H1 (cell line): ENCODE measurements around the gene SLC35A3. TPM values are rescaled to one million over a fixed set of nuclear protein-coding genes. Genes with fewer than 3 reads are reported as not detected.
"Not testable (repeated sequence)": the region's sequence is repeated elsewhere in the genome, so short reads cannot be mapped to it uniquely, and the experiment has no call there.

Source experiments
- CTCF ChIA-PET: fragments of 300-600 bp; sonication (Branson Sonifier 250); formaldehyde crosslinking; loops from one replicate; lab custom pipeline; 2021; ENCODE audit not compliant: partially characterized antibody; lab: Charles Lee
- POLR2A ChIA-PET: fragments of 300-600 bp; sonication (Branson Sonifier 250); formaldehyde crosslinking; loops from one replicate; lab custom pipeline; 2021; ENCODE audit warnings: inconsistent platforms; ENCODE audit not compliant: partially characterized antibody; lab: Charles Lee
- DNase-seq, 2 experiments: peaks; one replicate each; pipeline versions ENCODE4 v3.0.0 to v3.0.0-alpha.2; 2010 to 2022; ENCODE audit warnings: low spot score in 2 of 2, low read depth in 1 of 2, mixed read lengths in 1 of 2
- FAIRE-seq: peaks from 2 replicates; lab custom pipeline; 2011; peaks lifted over from hg19 to GRCh38; lab: Jason Lieb, UNC
- H2AFZ ChIP-seq: 2 replicates; pipeline ENCODE4 v1.8.1; 2012; ENCODE audit warnings: low read length, inconsistent platforms
- H2AK5ac ChIP-seq: 2 replicates; pipeline ENCODE4 v1.6.1; 2013; ENCODE audit warnings: low read depth, low read length
- H2BK120ac ChIP-seq: replicated peaks from 2 replicates; pipeline ENCODE3; 2013; ENCODE audit warnings: low read depth, low read length, inconsistent platforms
- H2BK12ac ChIP-seq: 2 replicates; pipeline ENCODE4 v1.6.1; 2013; ENCODE audit warnings: low read depth, low read length
- H2BK15ac ChIP-seq: 2 replicates; pipeline ENCODE4 v1.6.1; 2013; ENCODE audit warnings: low read length
- H2BK20ac ChIP-seq: 2 replicates; pipeline ENCODE4 v1.6.1; 2013; ENCODE audit warnings: low read length
- H2BK5ac ChIP-seq: 2 replicates; pipeline ENCODE4 v1.6.1; 2013; ENCODE audit warnings: low read depth, low read length
- H3K14ac ChIP-seq: 2 replicates; pipeline ENCODE4 v1.6.1; 2013; ENCODE audit warnings: inconsistent platforms; ENCODE audit not compliant: insufficient read length
- H3K18ac ChIP-seq: 2 replicates; pipeline ENCODE4 v1.6.1; 2013; ENCODE audit warnings: low read length; ENCODE audit errors: extremely low read depth
- H3K23ac ChIP-seq: 2 replicates; pipeline ENCODE4 v1.6.1; 2013; ENCODE audit warnings: inconsistent platforms; ENCODE audit not compliant: insufficient read length
- H3K23me2 ChIP-seq: 2 replicates; pipeline ENCODE4 v1.6.1; 2013; ENCODE audit warnings: low read depth, low read length
- H3K27ac ChIP-seq: 2 replicates; pipeline ENCODE4 v1.6.1; 2011; ENCODE audit warnings: low read depth, low read length, inconsistent platforms
- H3K27me3 ChIP-seq, 4 experiments: replicated peaks in 1 of 4; 1 replicate in 1 of 4; 2 replicates in 3 of 4; pipeline versions ENCODE4 v1.6.1 to v1.8.1; 2011 to 2013; ENCODE audit warnings: low read length in 3 of 4, mild to moderate bottlenecking in 3 of 4, inconsistent platforms in 2 of 4, mixed read lengths in 2 of 4, moderate library complexity in 1 of 4; ENCODE audit not compliant: control insufficient read depth in 3 of 4, insufficient read depth in 3 of 4; ENCODE audit errors: extremely low read depth in 1 of 4
- H3K36me3 ChIP-seq, 4 experiments: 2 replicates each; pipeline versions ENCODE4 v1.6.1 to v1.8.1; 2011 to 2013; ENCODE audit warnings: mild to moderate bottlenecking in 4 of 4, low read length in 3 of 4, moderate library complexity in 2 of 4, control low read depth in 1 of 4, inconsistent platforms in 1 of 4; ENCODE audit not compliant: insufficient read depth in 4 of 4, control insufficient read depth in 2 of 4
- H3K4ac ChIP-seq: replicated peaks from 2 replicates; pipeline ENCODE3; 2013; ENCODE audit warnings: low read length, low read depth, mixed read lengths, inconsistent platforms; ENCODE audit not compliant: insufficient read length
- H3K4me1 ChIP-seq, 4 experiments: replicated peaks in 1 of 4; 1 replicate in 1 of 4; 2 replicates in 3 of 4; pipeline versions ENCODE4 v1.6.1 to v1.8.1; 2011 to 2013; ENCODE audit warnings: low read length in 3 of 4, inconsistent platforms in 2 of 4, mixed read lengths in 1 of 4; ENCODE audit not compliant: insufficient read depth in 4 of 4, control insufficient read depth in 3 of 4
- H3K4me2 ChIP-seq, 2 experiments: 2 replicates each; pipeline versions ENCODE4 v1.6.1 to v1.8.1; 2011 to 2013; ENCODE audit warnings: low read depth in 2 of 2, low read length in 2 of 2, control low read depth in 1 of 2, inconsistent platforms in 1 of 2, mild to moderate bottlenecking in 1 of 2; ENCODE audit not compliant: insufficient read depth in 1 of 2
- H3K4me3 ChIP-seq, 4 experiments: fragments of 200-600, 300-600 bp in 1 of 4; sonication (generic), shearing (Covaris generic), sonication (Bioruptor Twin) in 1 of 4; 2 replicates each; pipeline versions ENCODE4 v1.5.1 to v1.8.1; 2011 to 2016; ENCODE audit warnings: low read length in 4 of 4, low read depth in 3 of 4, control low read depth in 2 of 4, inconsistent platforms in 2 of 4, mild to moderate bottlenecking in 2 of 4, mixed read lengths in 1 of 4, moderate library complexity in 1 of 4; ENCODE audit not compliant: insufficient read depth in 2 of 4; ENCODE audit errors: extremely low read depth in 1 of 4
- H3K56ac ChIP-seq: replicated peaks from 2 replicates; pipeline ENCODE3; 2013; ENCODE audit warnings: low read depth, mild to moderate bottlenecking, mixed read lengths, low read length, inconsistent platforms; ENCODE audit not compliant: insufficient read length
- H3K79me1 ChIP-seq: 2 replicates; pipeline ENCODE4 v1.6.1; 2013; ENCODE audit warnings: low read depth, low read length, control low read depth
- H3K79me2 ChIP-seq, 2 experiments: 2 replicates each; pipeline versions ENCODE4 v1.6.1 to v1.8.1; 2012 to 2013; ENCODE audit warnings: low read length in 2 of 2, mild to moderate bottlenecking in 2 of 2, inconsistent platforms in 1 of 2; ENCODE audit not compliant: insufficient read depth in 2 of 2, control insufficient read depth in 1 of 2
- H3K9ac ChIP-seq, 4 experiments: replicated peaks in 1 of 4; 1 replicate in 1 of 4; 2 replicates in 3 of 4; pipeline versions ENCODE4 v1.6.1 to v1.8.1; 2011 to 2013; ENCODE audit warnings: low read depth in 3 of 4, low read length in 3 of 4, control low read depth in 2 of 4, mild to moderate bottlenecking in 2 of 4, moderate library complexity in 2 of 4, inconsistent platforms in 1 of 4; ENCODE audit errors: extremely low read depth in 1 of 4
- H3K9me3 ChIP-seq, 2 experiments: 2 replicates each; pipeline versions ENCODE4 v1.6.1 to v1.8.1; 2012 to 2013; ENCODE audit warnings: mild to moderate bottlenecking in 2 of 2, moderate library complexity in 2 of 2, control low read depth in 1 of 2, inconsistent platforms in 1 of 2, low read depth in 1 of 2, low read length in 1 of 2, mixed read lengths in 1 of 2; ENCODE audit not compliant: insufficient read depth in 2 of 2
- H4K20me1 ChIP-seq, 2 experiments: replicated peaks in 1 of 2; 2 replicates each; pipeline versions ENCODE3 to v1.8.1; 2011 to 2013; ENCODE audit warnings: inconsistent platforms in 2 of 2, low read length in 2 of 2, mild to moderate bottlenecking in 1 of 2; ENCODE audit not compliant: insufficient read depth in 2 of 2, control insufficient read depth in 1 of 2
- H4K5ac ChIP-seq: 2 replicates; pipeline ENCODE4 v1.6.1; 2013; ENCODE audit warnings: low read length, low read depth, mixed read lengths, inconsistent platforms; ENCODE audit not compliant: insufficient read length
- H4K8ac ChIP-seq: 2 replicates; pipeline ENCODE4 v1.8.0; 2013; ENCODE audit warnings: mild to moderate bottlenecking, moderate library complexity, low read length, inconsistent platforms; ENCODE audit not compliant: insufficient read depth; ENCODE audit errors: extremely low read depth
- H4K91ac ChIP-seq: replicated peaks from 2 replicates; pipeline ENCODE3; 2013; ENCODE audit warnings: low read length, mixed read lengths, inconsistent platforms; ENCODE audit not compliant: insufficient read length
- CTBP2 ChIP-seq: IDR thresholded peaks from 2 replicates; pipeline ENCODE4 v1.7.0; 2011; ENCODE audit warnings: borderline replicate concordance, mild to moderate bottlenecking, moderate library complexity, mixed read lengths, low read length; ENCODE audit not compliant: insufficient read depth, insufficient read length
- EP300 ChIP-seq, 2 experiments: IDR thresholded peaks; 1 replicate in 1 of 2; 2 replicates in 1 of 2; pipeline ENCODE4 v1.6.1; 2011 to 2012; ENCODE audit warnings: low read depth in 2 of 2, low read length in 2 of 2, mild to moderate bottlenecking in 2 of 2, borderline replicate concordance in 1 of 2, inconsistent platforms in 1 of 2, moderate library complexity in 1 of 2
- GTF2F1 ChIP-seq: IDR thresholded peaks from 2 replicates; pipeline ENCODE4 v1.6.1; 2012; ENCODE audit warnings: low read depth, low read length, improper control_type of control experiment, borderline replicate concordance
- JUND ChIP-seq: IDR thresholded peaks from 2 replicates; pipeline ENCODE4 v1.6.1; 2011; ENCODE audit warnings: mild to moderate bottlenecking, improper control_type of control experiment, low read length
- KDM5A ChIP-seq: fragments of 200-600 bp; IDR thresholded peaks from 2 replicates; pipeline ENCODE4 v1.7.1; 2012; ENCODE audit warnings: mild to moderate bottlenecking, low read length, inconsistent platforms, mixed read lengths
- RAD21 ChIP-seq, 2 experiments: IDR thresholded peaks in 1 of 2; conservative IDR thresholded peaks in 1 of 2; 2 replicates each; pipeline ENCODE4 v1.6.1; 2011; ENCODE audit warnings: low read depth in 2 of 2, low read length in 2 of 2, improper control_type of control experiment in 1 of 2, inconsistent platforms in 1 of 2, mild to moderate bottlenecking in 1 of 2, moderate library complexity in 1 of 2
- SAP30 ChIP-seq: fragments of 300-600 bp; sonication (generic); IDR thresholded peaks from 2 replicates; pipeline ENCODE4 v1.7.1; 2012; ENCODE audit warnings: low read length, moderate library complexity, mild to moderate bottlenecking, inconsistent platforms; ENCODE audit not compliant: insufficient read depth, insufficient replicate concordance
- WGBS, 2 experiments: shearing (Covaris generic) in 1 of 2; methylation state at CpG; one replicate each; pipeline versions ENCODE4 v1.1.6 to v1.1.7; 2013 to 2015; ENCODE audit warnings: low lambda C conversion rate in 2 of 2, mixed read lengths in 2 of 2, inconsistent platforms in 1 of 2, low coverage in 1 of 2, missing lambda C conversion rate in 1 of 2; ENCODE audit not compliant: insufficient replicate concordance in 2 of 2, insufficient coverage in 1 of 2, insufficient read length in 1 of 2; ENCODE audit errors: extremely low coverage in 1 of 2, missing lambda C conversion rate in 1 of 2; 5-methylcytosine and 5-hydroxymethylcytosine counted together
- polyA plus RNA-seq, 7 experiments: library from polyadenylated mRNA; depleted of rRNA in 3 of 7; stranded (reverse) in 5 of 7; unstranded in 2 of 7; fragments of >200 nt in 5 of 7; fragments of 200-250 nt in 2 of 7; gene quantifications; 1 replicate in 5 of 7; 2 replicates in 1 of 7; 4 replicates in 1 of 7; pipeline versions ENCODE4 v1.2.1 to v1.2.3, GENCODE V29; 2011 to 2013; ENCODE audit warnings: missing spikeins in 2 of 7, mixed read lengths in 2 of 7
- total RNA-seq: library from RNA; stranded (reverse); fragmentation: NEBNext Ultra II Directional; extraction: Animal tissue kit (Norgen Biotek cat#: 25700); gene quantifications from 2 replicates; pipeline ENCODE4 v1.2.1, GENCODE V29; 2021

Gene SLC35A3
- total and polyA plus RNA-seq, 2 of the 8 experiments (the other 6 are each of a cell fraction or from before 2014, with no cell fraction given) = 3.0 to 13.8 TPM

GRCh38 chr1:99975529-99975928 is 5.7 kb downstream of the SLC35A3 start (continued):
- TF ChIP-seq EP300 (IDR thresholded peaks at IDR 0.05; ENCODE audit: borderline replicate concordance in 1 of 2, low read depth in 2 of 2, low read length in 2 of 2) = no peak
- no peak for TF ChIP-seq JUND
- TF ChIP-seq KDM5A = no peak
- TF ChIP-seq RAD21 (IDR thresholded peaks at IDR 0.05 in 1 of 2, conservative IDR thresholded peaks at IDR 0.05 in 1 of 2; ENCODE audit: low read depth in 2 of 2, low read length in 2 of 2) = no peak
- no peak for TF ChIP-seq GTF2F1
- TF ChIP-seq CTBP2 = no peak
- TF ChIP-seq SAP30 = no peak
- TF ChIP-seq, all 59 proteins: peak for 0

GRCh38 chr1:99977326-99977725 is 7.5 kb downstream of the SLC35A3 start:
- H2BK15ac ChIP-seq, DNase-seq, H3K4me3 ChIP-seq, H2BK20ac ChIP-seq, H3K23me2 ChIP-seq, H3K4me2 ChIP-seq, H2BK5ac ChIP-seq, H3K4ac ChIP-seq, H3K14ac ChIP-seq, H3K56ac ChIP-seq, H4K91ac ChIP-seq, H2AFZ ChIP-seq, H3K18ac ChIP-seq, H2BK120ac ChIP-seq, FAIRE-seq, H4K20me1 ChIP-seq, H3K23ac ChIP-seq, H4K5ac ChIP-seq, H3K9ac ChIP-seq, H3K36me3 ChIP-seq, H3K27ac ChIP-seq, H3K4me1 ChIP-seq, H4K8ac ChIP-seq, H2BK12ac ChIP-seq, H3K9me3 ChIP-seq, H3K27me3 ChIP-seq, H2AK5ac ChIP-seq, H3K79me1 ChIP-seq: not testable (repeated sequence)
- peaks cover 0 to 15% of the 10 kb centered on the region in 2 experiments; a peak in 2 of 4 replicates for H3K79me2 ChIP-seq
- POLR2A ChIA-PET = interaction anchor here (0.7 kb wide), 1 partner anchor 60 kb away, joined by 3 read pairs; a partner anchor contains a TSS
- 93% methylated on average over 6 of the region's 12 CpGs; no CpG with 5 or more reads in 1 of the 2 experiments for WGBS, 2 experiments
- CTCF ChIA-PET = interaction anchor here (0.6 to 1.3 kb wide), 3 partner anchors 10 to 1163 kb away, joined by 3 to 4 read pairs (median 4); no protein-coding TSS in a partner anchor
